K562 treated with DMSO at 1 percent for 48 hours (cell line): ENCODE measurements around the gene IL2RG. TPM values are rescaled to one million over a fixed set of nuclear protein-coding genes. Genes with fewer than 3 reads are reported as not detected.

Experiments
- total RNA-seq: library from RNA; unstranded; fragments of 300-600 nt; gene quantifications from 2 replicates; pipeline ENCODE4 v1.2.3, GENCODE V29; 2022; ENCODE audit warnings: low replicate concordance; ENCODE audit errors: extremely low read depth

The IL2RG gene
- total RNA-seq: not detected in 2 replicates

GRCh38 chrX:71111141-71111843 is at the start of gene IL2RG:
Gene IL2RG, minus strand, starts transcription at chrX:71111577. Its CDS starts 38 bp downstream, at chrX:71111539.

GRCh38 chrX:71144651-71145050 is 33.3 kb upstream of the IL2RG start, which contains the start of gene NLGN3:
Gene NLGN3, plus strand, starts transcription at chrX:71144841. Its CDS starts 2,909 bp downstream, at chrX:71147750.

DNA sequence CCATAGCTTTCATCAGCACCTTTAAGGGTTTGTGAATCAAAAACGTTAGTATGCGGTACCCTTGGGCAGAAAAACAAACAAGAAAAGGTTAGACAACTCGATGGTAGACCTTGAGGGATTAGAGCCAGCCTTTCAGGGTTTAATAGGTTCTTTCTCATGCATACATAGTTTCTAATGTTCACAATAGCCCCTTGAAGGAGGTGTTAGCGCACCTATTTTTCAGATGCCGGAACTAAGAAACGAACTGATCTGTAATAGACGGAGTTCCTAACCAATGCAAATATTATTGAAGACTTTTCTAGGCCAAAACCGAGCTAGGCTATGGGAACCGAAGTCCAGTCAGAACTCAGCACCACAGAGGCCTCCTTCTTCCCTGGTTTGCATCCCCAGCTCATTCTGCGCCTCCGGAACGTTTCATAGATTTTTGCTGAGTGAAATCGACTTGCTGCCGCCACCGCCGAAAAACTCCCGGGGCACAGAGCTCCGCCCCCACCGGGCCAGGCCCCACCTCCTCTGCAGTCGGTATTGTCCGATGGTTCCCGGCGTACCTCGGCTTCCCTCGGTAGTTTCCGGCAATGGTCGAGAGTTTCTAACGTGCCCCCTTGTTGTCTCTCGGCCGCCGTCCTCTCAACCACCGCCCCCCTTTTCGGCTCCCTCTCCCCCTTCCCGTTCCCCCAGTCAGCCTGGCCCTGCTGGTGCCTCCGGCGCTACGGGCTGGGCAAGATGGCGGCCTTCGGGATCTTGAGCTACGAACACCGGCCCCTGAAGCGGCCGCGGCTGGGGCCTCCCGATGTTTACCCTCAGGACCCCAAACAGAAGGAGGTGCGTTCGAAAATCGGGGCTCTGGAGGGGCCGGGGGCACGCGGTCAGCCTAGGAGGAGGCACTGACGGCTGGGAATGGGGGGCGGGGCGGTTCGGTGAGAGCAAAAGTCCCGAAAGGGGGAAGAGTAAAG is 6.9 kb upstream of the IL2RG start, which contains the start of gene MED12:
Gene MED12 (plus strand): TSS at position 565 of the 953 bp plus-strand sequence. CDS start 159 bp downstream, at position 724.

DNA sequence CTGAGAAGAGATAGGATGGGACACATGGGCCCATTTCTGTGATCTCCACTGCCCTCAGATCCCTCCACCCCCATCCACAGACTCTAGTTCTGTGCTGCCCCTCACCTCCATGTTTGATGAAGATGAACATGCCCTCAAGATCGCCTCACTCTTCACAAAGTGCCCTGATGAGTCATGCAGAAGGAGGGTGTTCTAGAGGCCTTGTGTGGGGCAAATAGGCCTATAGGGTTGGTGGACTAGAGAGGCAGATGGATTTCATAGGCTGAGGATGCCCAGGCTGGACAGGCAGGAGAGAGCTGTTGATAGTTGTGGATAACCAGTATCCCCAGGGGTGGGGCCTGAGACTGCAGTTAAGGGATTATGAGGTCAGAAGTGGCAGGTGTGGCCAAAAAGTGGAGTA is 5.0 kb downstream of the IL2RG start, which contains the start of gene CXorf65:
Gene CXorf65 (minus strand): TSS at position 314 of the 400 bp plus-strand sequence. CDS start 184 bp downstream, at position 130.

GRCh38 chrX:71095555-71095980 is 15.8 kb downstream of the IL2RG start, which contains the start of gene FOXO4:
Gene FOXO4, plus strand, starts transcription at chrX:71095851. Its CDS starts 678 bp downstream, at chrX:71096529.

GRCh38 chrX:71068044-71068918 is 43.1 kb downstream of the IL2RG start, which contains the start of gene SNX12:
Gene SNX12, minus strand, starts transcription at chrX:71068334. Its CDS starts 28 bp downstream, at chrX:71068306.

Other genes with a start within 250 kb of the IL2RG start
- not detected in 2 replicates for gene TEX11, start 202.9 kb downstream of the IL2RG start, total RNA-seq
- not detected in 2 replicates for gene SLC7A3, start 180.5 kb downstream of the IL2RG start, total RNA-seq
- gene SNX12, start 43.2 kb downstream of the IL2RG start, total RNA-seq: not detected in 2 replicates
- gene FOXO4, start 15.7 kb downstream of the IL2RG start, total RNA-seq: not detected in 2 replicates
- not detected in 2 replicates for gene CXorf65, start 4.8 kb downstream of the IL2RG start, total RNA-seq
- gene MED12, start 7.0 kb upstream of the IL2RG start, total RNA-seq: not detected in 2 replicates
- not detected in 2 replicates for gene NLGN3, start 33.3 kb upstream of the IL2RG start, total RNA-seq
- not detected in 2 replicates for gene GJB1, start 111.6 kb upstream of the IL2RG start, total RNA-seq
- not detected in 2 replicates for gene ZMYM3, start 142.6 kb upstream of the IL2RG start, total RNA-seq
- gene NONO, start 172.1 kb upstream of the IL2RG start, total RNA-seq: 314 TPM in 1 of 2 replicates, not detected in the other
- gene ITGB1BP2, start 190.2 kb upstream of the IL2RG start, total RNA-seq: not detected in 2 replicates